ENCODE results near the gene TPRA1. TPM values are rescaled to one million over a fixed set of nuclear protein-coding genes. Genes with fewer than 3 reads are reported as not detected.

Gene TPRA1
- total and polyA plus RNA-seq, 10 donors, result 16.1 to 42.3 (median 29.6) TPM

- DNase-seq, result no peak
- Histone ChIP-seq H3K4me3 (peak overlapping the region in 1 of 8 donors; percentile 78), H3K4me1 (peaks cover 5 to 29% (median 15%) of the 10 kb centered on the region in 6 donors), H3K27me3 (replicated peaks in 1 of 7) (peaks cover 0 to 51% (median 8%) of the 10 kb centered on the region in 7 donors), H3K9me3 (no peaks in the 10 kb centered on the region), H3K36me3 (no peaks in the 10 kb centered on the region), H3K27ac (no peak overlapping the region)
- no peak for TF ChIP-seq POLR2AphosphoS5 (IDR thresholded peaks at IDR 0.05)
- no peak for TF ChIP-seq POLR2A (IDR thresholded peaks at IDR 0.05)
- no peak for TF ChIP-seq CTCF (IDR thresholded peaks at IDR 0.05 in 8 of 11, conservative IDR thresholded peaks at IDR 0.05 in 3 of 11)
- WGBS, 5 donors, result 80 to 93% (median 91%) methylated on average over 12 of the region's 12 CpGs
- intact Hi-C loops (cut with DNase I; ENCODE audit: low total_unique reads), result no loop called here
These were observed 40.5 kb upstream of the TPRA1 start for GRCh38 chr3:127630811-127631714.

- Histone ChIP-seq H3K9me3 (no peaks in the 10 kb centered on the region), H3K4me1 (peaks cover 5 to 29% (median 15%) of the 10 kb centered on the region in 6 donors), H3K27ac (no peak overlapping the region), H3K4me3 (peak overlapping the region; percentile 27 to 78 (median 50)), H3K27me3 (replicated peaks in 1 of 7) (peaks cover 0 to 51% (median 8%) of the 10 kb centered on the region in 7 donors), H3K36me3 (no peaks in the 10 kb centered on the region)
- WGBS, 5 donors, result 11 to 23% (median 19%) methylated on average over 57 to 65 of the region's 65 CpGs
- intact Hi-C loops (cut with DNase I; ENCODE audit: low total_unique reads), result no loop called here
- TF ChIP-seq POLR2AphosphoS5 (IDR thresholded peaks at IDR 0.05) (peak in 1 of 3 donors; percentile 26), CTCF (IDR thresholded peaks at IDR 0.05 in 8 of 11, conservative IDR thresholded peaks at IDR 0.05 in 3 of 11) (no peak)
- DNase-seq, result no peak
These were observed 39.2 kb upstream of the TPRA1 start for GRCh38 chr3:127629467-127630403.

- no peaks in the 10 kb centered on the region for H3K9me3 ChIP-seq
- H3K27me3 ChIP-seq (replicated peaks in 1 of 7), result peaks cover 0 to 51% (median 8%) of the 10 kb centered on the region in 7 donors
- no peak within 1 kb of the TSS for H3K27ac ChIP-seq
- TF ChIP-seq POLR2A (IDR thresholded peaks at IDR 0.05), result no peak
- TF ChIP-seq POLR2AphosphoS5 (IDR thresholded peaks at IDR 0.05), result peak in 1 of 3 donors; percentile 3
- H3K36me3 ChIP-seq, result no peaks in the 10 kb centered on the region
- peak; percentile 84 for DNase-seq
- peaks cover 5 to 29% (median 15%) of the 10 kb centered on the region in 6 donors for H3K4me1 ChIP-seq
- intact Hi-C loops (cut with DNase I; ENCODE audit: low total_unique reads), result no loop called here
- WGBS, 5 donors, result 5 to 25% (median 5%) methylated on average over 16 to 105 of the region's 105 CpGs
- peak within 1 kb of the TSS; percentile 27 to 78 (median 50) for H3K4me3 ChIP-seq
These were observed 38.4 kb upstream of the TPRA1 start, which contains the start of gene PODXL2 for GRCh38 chr3:127628788-127629466. Gene PODXL2 (plus strand): TSS chr3:127629185. CDS start chr3:127629220, 35 bp downstream.

GRCh38 chr3:127628426-127628787 lies 37.9 kb upstream of the TPRA1 start:
- DNase-seq, result no peak
- Histone ChIP-seq H3K4me1 (peaks cover 5 to 29% (median 15%) of the 10 kb centered on the region in 6 donors), H3K4me3 (peak overlapping the region in 1 of 8 donors; percentile 78), H3K36me3 (no peaks in the 10 kb centered on the region), H3K27me3 (replicated peaks in 1 of 7) (peaks cover 0 to 51% (median 8%) of the 10 kb centered on the region in 7 donors), H3K9me3 (no peaks in the 10 kb centered on the region), H3K27ac (no peak overlapping the region)
- 81 to 89% (median 85%) methylated on average over 4 of the region's 4 CpGs for WGBS, 5 donors
- intact Hi-C loops (cut with DNase I; ENCODE audit: low total_unique reads), result no loop called here
- TF ChIP-seq POLR2AphosphoS5 (IDR thresholded peaks at IDR 0.05) (no peak), POLR2A (IDR thresholded peaks at IDR 0.05) (no peak), CTCF (IDR thresholded peaks at IDR 0.05 in 8 of 11, conservative IDR thresholded peaks at IDR 0.05 in 3 of 11) (no peak)
